Gastrocnemius medialis (tissue), 4 donors: ENCODE measurements around the gene USP34. TPM values are rescaled to one million over a fixed set of nuclear protein-coding genes. Genes with fewer than 3 reads are reported as not detected.
"Not testable (repeated sequence)": the region's sequence is repeated elsewhere in the genome, so short reads cannot be mapped to it uniquely, and the experiment has no call there.

Experiments used
- ATAC-seq, 2 donors: fragments of 150-250 bp; one replicate each; pipeline ENCODE4 v1.9.1; 2016
- DNase-seq, 2 donors: peaks; one replicate each; pipeline ENCODE4 v3.0.0-alpha.2; 2019
- H3K27ac ChIP-seq, 4 donors: fragments of 200-600 bp; sonication (generic); 1 replicate in 1 of 4; 2 replicates in 3 of 4; pipeline ENCODE4 v1.5.1; 2016 to 2018; ENCODE audit warnings: mild to moderate bottlenecking in 2 of 4, moderate library complexity in 1 of 4
- H3K27me3 ChIP-seq, 3 donors: fragments of 200-600 bp; sonication (generic) in 2 of 3; 1 replicate in 1 of 3; 2 replicates in 2 of 3; pipeline versions ENCODE4 v1.5.1 to v1.6.0; 2016 to 2019; ENCODE audit warnings: mild to moderate bottlenecking in 1 of 3, moderate library complexity in 1 of 3
- H3K36me3 ChIP-seq, 2 donors: fragments of 200-600 bp; sonication (generic) in 1 of 2; one replicate each; pipeline ENCODE4 v1.5.1; 2017 to 2018
- H3K4me1 ChIP-seq, 2 donors: fragments of 200-600 bp; sonication (generic) in 1 of 2; one replicate each; pipeline ENCODE4 v1.5.1; 2016 to 2017; ENCODE audit warnings: mild to moderate bottlenecking in 2 of 2
- H3K4me3 ChIP-seq, 4 donors: fragments of 200-600 bp; sonication (generic) in 3 of 4; 1 replicate in 1 of 4; 2 replicates in 3 of 4; pipeline ENCODE4 v1.5.1; 2016 to 2019; ENCODE audit warnings: mild to moderate bottlenecking in 2 of 4
- H3K9me3 ChIP-seq, 3 donors: fragments of 200-600 bp; sonication (generic) in 2 of 3; 1 replicate in 1 of 3; 2 replicates in 2 of 3; pipeline ENCODE4 v1.5.1; 2016 to 2019
- CTCF ChIP-seq, 5 experiments: fragments of 450-650 bp in 3 of 5; fragments of 200-600 bp in 2 of 5; sonication (generic) in 2 of 5; IDR thresholded peaks in 4 of 5; conservative IDR thresholded peaks in 1 of 5; 1 replicate in 4 of 5; 2 replicates in 1 of 5; pipeline ENCODE4 v1.5.1; 2016 to 2019; ENCODE audit warnings: antibody characterized with exemption in 5 of 5, mild to moderate bottlenecking in 3 of 5, moderate library complexity in 3 of 5
- POLR2A ChIP-seq, 2 donors: fragments of 450-650 bp; IDR thresholded peaks; one replicate each; pipeline ENCODE4 v1.6.1; 2017; ENCODE audit warnings: antibody characterized with exemption in 2 of 2, mild to moderate bottlenecking in 2 of 2, moderate library complexity in 2 of 2
- in situ Hi-C, 4 donors: fragments of 200-750 bp; cut with MboI; loops; one replicate each; pipeline versions ENCODE4 v1.15.0 to v1.8.0; 2017; ENCODE audit warnings: low sequenced_read_pairs in 4 of 4
- intact Hi-C: fragments of 100-400 bp; cut with DNase I; formaldehyde crosslinking; loops from one replicate; pipeline ENCODE4 v1.15.1; 2023; ENCODE audit warnings: low total_unique reads
- total RNA-seq, 4 donors: library from RNA; depleted of rRNA; stranded (reverse); fragments of >200 nt; gene quantifications; one replicate each; pipeline versions ENCODE4 v1.1.0 to v1.2.3, GENCODE V29; 2016

Gene USP34
- total RNA-seq, 4 donors from 2014 or later = 64.5 to 150 (median 76.3) TPM

- Histone ChIP-seq H3K4me1 (peaks cover 4 to 14% of the 10 kb centered on the region in 2 donors), H3K27ac (no peak overlapping the region), H3K27me3 (no peaks in the 10 kb centered on the region), H3K9me3 (no peaks in the 10 kb centered on the region), H3K4me3 (no peak overlapping the region), H3K36me3 (peaks cover 0 to 4% of the 10 kb centered on the region in 2 donors)
- TF ChIP-seq CTCF (IDR thresholded peaks at IDR 0.05 in 4 of 5, conservative IDR thresholded peaks at IDR 0.05 in 1 of 5) (no peak), POLR2A (IDR thresholded peaks at IDR 0.05) (no peak)
- in situ Hi-C loops (no loop called here), intact Hi-C loops (no loop called here)
- DNase-seq (no peak), ATAC-seq (no peak)
Observed at GRCh38 chr2:61404438-61404837, 66.4 kb downstream of the USP34 start.

GRCh38 chr2:61398413-61398812, 72.5 kb downstream of the USP34 start:
- peaks cover 0 to 25% of the 10 kb centered on the region in 2 donors for H3K36me3 ChIP-seq
- no peaks in the 10 kb centered on the region for H3K4me1 ChIP-seq
- no peaks in the 10 kb centered on the region for H3K9me3 ChIP-seq
- no peak for TF ChIP-seq CTCF (IDR thresholded peaks at IDR 0.05 in 4 of 5, conservative IDR thresholded peaks at IDR 0.05 in 1 of 5)
- no peak for TF ChIP-seq POLR2A (IDR thresholded peaks at IDR 0.05)
- H3K4me3 ChIP-seq = no peak overlapping the region
- in situ Hi-C loops (no loop called here), intact Hi-C loops (no loop called here)
- no peak overlapping the region for H3K27ac ChIP-seq
- ATAC-seq (no peak), DNase-seq (no peak)
- H3K27me3 ChIP-seq = no peaks in the 10 kb centered on the region

GRCh38 chr2:61396005-61396404, 74.9 kb downstream of the USP34 start:
- H3K9me3 ChIP-seq = no peaks in the 10 kb centered on the region
- no peak for DNase-seq
- intact Hi-C loops = no loop called here
- H3K27me3 ChIP-seq = no peaks in the 10 kb centered on the region
- ATAC-seq = no peak
- TF ChIP-seq POLR2A (IDR thresholded peaks at IDR 0.05) (no peak), CTCF (IDR thresholded peaks at IDR 0.05 in 4 of 5, conservative IDR thresholded peaks at IDR 0.05 in 1 of 5) (no peak)
- no peak overlapping the region for H3K27ac ChIP-seq
- no peaks in the 10 kb centered on the region for H3K4me1 ChIP-seq
- H3K4me3 ChIP-seq = no peak overlapping the region
- in situ Hi-C loops = no loop called here
- peaks cover 0 to 21% of the 10 kb centered on the region in 2 donors for H3K36me3 ChIP-seq

- in situ Hi-C loops, ATAC-seq, H3K9me3 ChIP-seq, H3K4me1 ChIP-seq, intact Hi-C loops, DNase-seq, H3K27me3 ChIP-seq, H3K4me3 ChIP-seq, H3K27ac ChIP-seq: not testable (repeated sequence)
- H3K36me3 ChIP-seq = peaks cover 0 to 13% of the 10 kb centered on the region in 2 donors
Observed at GRCh38 chr2:61387588-61387987, 83.3 kb downstream of the USP34 start.

- H3K9me3 ChIP-seq, in situ Hi-C loops, H3K4me3 ChIP-seq, DNase-seq, H3K4me1 ChIP-seq, intact Hi-C loops, H3K27me3 ChIP-seq: not testable (repeated sequence)
- ATAC-seq = peak; percentile 25 to 32
- Histone ChIP-seq H3K36me3 (peaks cover 0 to 30% of the 10 kb centered on the region in 2 donors), H3K27ac (peak overlapping the region; percentile 68 to 79 (median 74))
Observed at GRCh38 chr2:61380882-61381197, 90.0 kb downstream of the USP34 start.
